Hepatocyte (in vitro differentiated cells): ENCODE data around the gene GIPC2. TPM values are rescaled to one million over a fixed set of nuclear protein-coding genes. Genes with fewer than 3 reads are reported as not detected.

Experiments
- DNase-seq: peaks from one replicate; pipeline ENCODE4 v3.0.0-alpha.2; 2016; ENCODE audit warnings: low spot score
- H2AFZ ChIP-seq: fragments of 200-600 bp; sonication (generic); 2 replicates; pipeline ENCODE4 v1.6.0; 2016; ENCODE audit warnings: antibody characterized with exemption, mild to moderate bottlenecking
- H3K27ac ChIP-seq: fragments of 200-600 bp; sonication (generic); 2 replicates; pipeline ENCODE4 v1.5.1; 2016; ENCODE audit warnings: mild to moderate bottlenecking
- H3K27me3 ChIP-seq: fragments of 200-600 bp; sonication (generic); 2 replicates; pipeline ENCODE4 v1.6.1; 2016
- H3K36me3 ChIP-seq: fragments of 200-600 bp; sonication (generic); replicated peaks from 2 replicates; pipeline ENCODE4 v1.5.1; 2016; ENCODE audit warnings: low read depth; ENCODE audit not compliant: insufficient read depth
- H3K4me1 ChIP-seq: fragments of 200-600 bp; sonication (generic); 2 replicates; pipeline ENCODE4 v1.5.1; 2016; ENCODE audit warnings: mild to moderate bottlenecking, moderate library complexity; ENCODE audit not compliant: insufficient read depth
- H3K4me2 ChIP-seq: fragments of 200-600 bp; sonication (generic); 2 replicates; pipeline ENCODE4 v1.6.0; 2016
- H3K4me3 ChIP-seq: fragments of 200-600 bp; sonication (generic); 2 replicates; pipeline ENCODE4 v1.5.1; 2016; ENCODE audit warnings: mild to moderate bottlenecking
- H3K79me2 ChIP-seq: fragments of 200-600 bp; sonication (generic); 2 replicates; pipeline ENCODE4 v1.6.0; 2017; ENCODE audit warnings: mild to moderate bottlenecking
- H3K9me2 ChIP-seq: fragments of 200-600 bp; sonication (generic); replicated peaks from 2 replicates; pipeline ENCODE4 v1.6.0; 2017; ENCODE audit warnings: mild to moderate bottlenecking; ENCODE audit not compliant: insufficient read depth
- H3K9me3 ChIP-seq: fragments of 200-600 bp; sonication (generic); 2 replicates; pipeline ENCODE4 v1.5.1; 2016; ENCODE audit warnings: low read depth, mild to moderate bottlenecking
- H4K20me1 ChIP-seq: fragments of 200-600 bp; sonication (generic); 2 replicates; pipeline ENCODE4 v1.6.0; 2016; ENCODE audit warnings: mild to moderate bottlenecking; ENCODE audit not compliant: insufficient read depth, poor library complexity, severe bottlenecking
- CTCF ChIP-seq: fragments of 200-600 bp; sonication (generic); IDR thresholded peaks from 2 replicates; pipeline ENCODE4 v1.5.1; 2016; ENCODE audit warnings: antibody characterized with exemption, mild to moderate bottlenecking; ENCODE audit not compliant: poor library complexity
- EZH2 ChIP-seq: fragments of 200-600 bp; sonication (generic); IDR thresholded peaks from 2 replicates; pipeline ENCODE4 v1.6.1; 2016; ENCODE audit warnings: antibody characterized with exemption, mild to moderate bottlenecking, borderline replicate concordance
- EZH2phosphoT487 ChIP-seq: fragments of 200-600 bp; sonication (generic); IDR thresholded peaks from one replicate; pipeline ENCODE4 v1.6.1; 2018; ENCODE audit warnings: antibody characterized with exemption, mild to moderate bottlenecking, low read depth, moderate library complexity; ENCODE audit not compliant: unreplicated experiment, severe bottlenecking
- WGBS: methylation state at CpG from one replicate; pipeline ENCODE4 v1.1.6; 2016; ENCODE audit warnings: low lambda C conversion rate; ENCODE audit errors: missing lambda C conversion rate; 5-methylcytosine and 5-hydroxymethylcytosine counted together
- polyA plus RNA-seq: library from polyadenylated mRNA; unstranded; fragments of >200 nt; fragmentation: Nextera tagmentation; extraction: Ambion mirVana; gene quantifications from 2 replicates; pipeline ENCODE4 v1.2.1, GENCODE V29; 2016
- total RNA-seq: library from RNA; depleted of rRNA; stranded (reverse); fragments of >200 nt; gene quantifications from 2 replicates; pipeline ENCODE4 v1.2.3, GENCODE V29; 2014

GIPC2 gene
- total and polyA plus RNA-seq, 2 experiments from 2014 or later: 16.9 to 24.0 TPM

GRCh38 chr1:78146205-78146771, 100.5 kb downstream of the GIPC2 start:
- Histone ChIP-seq H3K9me3 (no peaks in the 10 kb centered on the region), H3K79me2 (no peaks in the 10 kb centered on the region), H2AFZ (no peak overlapping the region), H3K27me3 (no peaks in the 10 kb centered on the region), H4K20me1 (no peaks in the 10 kb centered on the region), H3K36me3 (no peaks in the 10 kb centered on the region), H3K4me3 (no peak overlapping the region), H3K4me1 (no peaks in the 10 kb centered on the region), H3K9me2 (no peaks in the 10 kb centered on the region), H3K27ac (no peak overlapping the region), H3K4me2 (no peak overlapping the region)
- 65% methylated on average over 2 of the region's 2 CpGs for WGBS
- no peak for TF ChIP-seq EZH2
- TF ChIP-seq CTCF: no peak
- TF ChIP-seq EZH2phosphoT487: no peak
- DNase-seq: no peak

- no peak for TF ChIP-seq EZH2phosphoT487
- Histone ChIP-seq H3K9me3 (no peaks in the 10 kb centered on the region), H3K4me1 (no peaks in the 10 kb centered on the region), H3K27me3 (no peaks in the 10 kb centered on the region), H4K20me1 (no peaks in the 10 kb centered on the region), H2AFZ (no peak overlapping the region), H3K4me3 (no peak overlapping the region), H3K9me2 (no peaks in the 10 kb centered on the region), H3K4me2 (no peak overlapping the region), H3K79me2 (no peaks in the 10 kb centered on the region), H3K27ac (no peak overlapping the region), H3K36me3 (no peaks in the 10 kb centered on the region)
- WGBS: 59% methylated on average over 5 of the region's 5 CpGs
- DNase-seq: no peak
These were observed 101.3 kb downstream of the GIPC2 start for GRCh38 chr1:78147031-78147430.

- no peaks in the 10 kb centered on the region for H3K9me3 ChIP-seq
- WGBS: 70% methylated on average over 4 of the region's 4 CpGs
- no peak overlapping the region for H3K27ac ChIP-seq
- no peak for TF ChIP-seq EZH2
- TF ChIP-seq EZH2phosphoT487: no peak
- TF ChIP-seq CTCF: no peak
- no peaks in the 10 kb centered on the region for H3K79me2 ChIP-seq
- no peaks in the 10 kb centered on the region for H3K9me2 ChIP-seq
- H3K4me1 ChIP-seq: no peaks in the 10 kb centered on the region
- H4K20me1 ChIP-seq: no peaks in the 10 kb centered on the region
- H3K36me3 ChIP-seq: no peaks in the 10 kb centered on the region
- no peak overlapping the region for H3K4me3 ChIP-seq
- no peak for DNase-seq
- no peak overlapping the region for H3K4me2 ChIP-seq
- H2AFZ ChIP-seq: no peak overlapping the region
- H3K27me3 ChIP-seq: no peaks in the 10 kb centered on the region
These were observed 107.4 kb downstream of the GIPC2 start for GRCh38 chr1:78153092-78153736.

- no peaks in the 10 kb centered on the region for H3K9me2 ChIP-seq
- no peak overlapping the region for H2AFZ ChIP-seq
- H3K36me3 ChIP-seq: no peaks in the 10 kb centered on the region
- no peaks in the 10 kb centered on the region for H4K20me1 ChIP-seq
- H3K4me2 ChIP-seq: no peak overlapping the region
- WGBS: 83% methylated on average over 4 of the region's 4 CpGs
- DNase-seq: no peak
- no peaks in the 10 kb centered on the region for H3K27me3 ChIP-seq
- H3K4me3 ChIP-seq: no peak overlapping the region
- TF ChIP-seq CTCF: no peak
- H3K27ac ChIP-seq: no peak overlapping the region
- H3K4me1 ChIP-seq: no peaks in the 10 kb centered on the region
- no peaks in the 10 kb centered on the region for H3K9me3 ChIP-seq
- H3K79me2 ChIP-seq: no peaks in the 10 kb centered on the region
These were observed 109.4 kb downstream of the GIPC2 start for GRCh38 chr1:78155121-78155520.
